DMS153 treated with DMSO at 0.1 percent for 48 hours (cell line): ENCODE data around the gene RBBP8NL.
A peak's percentile ranks its signal among the peaks of the same experiment; 100 is the strongest.

Experiments
- DNase-seq: peaks from one replicate; lab custom pipeline; 2025; ENCODE audit not compliant: unreplicated experiment; lab: John Stamatoyannopoulos, UW

The RBBP8NL gene

GRCh38 chr20:62408640-62409039 is 18.7 kb downstream of the RBBP8NL start:
- DNase-seq = no peak

DNA sequence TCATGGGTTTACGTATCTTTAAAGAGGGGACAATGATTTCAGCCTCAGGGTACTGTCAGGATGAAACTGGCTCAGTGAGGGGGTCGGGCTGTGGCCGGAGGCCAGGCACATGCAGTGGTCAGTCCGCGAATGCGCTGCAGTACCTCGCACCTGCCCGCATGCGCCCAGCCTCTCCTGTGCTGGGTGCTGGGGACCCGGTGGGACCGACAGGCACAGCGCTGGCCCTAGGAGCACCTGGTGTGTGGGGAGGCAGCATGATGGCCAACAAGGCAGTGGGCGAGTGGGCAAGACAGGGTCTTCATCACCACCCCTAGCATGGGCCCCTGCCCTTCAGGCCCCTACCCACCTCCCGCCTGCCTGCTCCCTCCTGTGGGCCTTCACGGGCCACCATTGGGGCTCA is 19.3 kb downstream of the RBBP8NL start:
- DNase-seq = no peak

DNA sequence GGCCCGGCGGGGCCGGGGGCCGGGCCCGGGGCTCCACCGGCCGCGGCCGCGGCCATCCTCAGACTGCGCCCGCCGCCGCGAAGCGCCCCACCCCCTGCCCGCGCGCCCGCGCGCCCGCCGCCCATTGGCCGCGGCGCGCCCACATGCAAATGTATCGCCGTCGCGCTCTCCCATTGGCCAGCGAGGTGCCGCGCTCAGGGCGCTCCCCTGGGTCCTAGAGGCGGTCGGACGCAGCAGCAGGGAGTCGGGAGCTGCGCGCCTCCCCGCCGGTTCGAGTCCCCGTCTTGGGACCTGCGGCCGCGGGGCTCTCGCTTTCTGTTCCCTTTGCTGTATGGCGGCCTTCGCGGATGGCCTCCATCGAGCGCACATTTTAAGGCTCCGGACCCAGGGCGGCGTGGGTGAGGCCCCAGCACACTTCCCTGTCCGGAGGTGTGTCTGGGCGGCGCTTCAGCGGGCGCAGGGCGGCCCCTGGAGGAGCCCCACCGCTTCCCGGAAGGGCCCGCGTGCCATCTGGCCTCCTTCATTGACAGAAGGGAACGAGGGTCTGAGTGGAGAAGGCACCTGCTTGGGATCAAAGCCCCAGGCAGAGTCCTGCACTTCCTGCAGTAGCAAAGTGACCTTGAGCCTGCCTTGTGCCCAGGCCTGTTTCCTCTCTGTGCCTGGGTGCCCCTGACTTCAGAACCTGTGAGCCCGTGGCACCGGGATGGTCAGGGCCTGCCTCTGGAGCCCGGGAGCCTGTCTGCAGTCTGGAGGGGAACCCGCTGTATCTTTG is 19.9 kb downstream of the RBBP8NL start, which contains the start of gene CABLES2:
Gene CABLES2, minus strand, starts transcription at position 65 of the 772 bp plus-strand sequence. Its CDS starts 9 bp downstream, at position 56.
- peak; percentile 85 for DNase-seq

DNA sequence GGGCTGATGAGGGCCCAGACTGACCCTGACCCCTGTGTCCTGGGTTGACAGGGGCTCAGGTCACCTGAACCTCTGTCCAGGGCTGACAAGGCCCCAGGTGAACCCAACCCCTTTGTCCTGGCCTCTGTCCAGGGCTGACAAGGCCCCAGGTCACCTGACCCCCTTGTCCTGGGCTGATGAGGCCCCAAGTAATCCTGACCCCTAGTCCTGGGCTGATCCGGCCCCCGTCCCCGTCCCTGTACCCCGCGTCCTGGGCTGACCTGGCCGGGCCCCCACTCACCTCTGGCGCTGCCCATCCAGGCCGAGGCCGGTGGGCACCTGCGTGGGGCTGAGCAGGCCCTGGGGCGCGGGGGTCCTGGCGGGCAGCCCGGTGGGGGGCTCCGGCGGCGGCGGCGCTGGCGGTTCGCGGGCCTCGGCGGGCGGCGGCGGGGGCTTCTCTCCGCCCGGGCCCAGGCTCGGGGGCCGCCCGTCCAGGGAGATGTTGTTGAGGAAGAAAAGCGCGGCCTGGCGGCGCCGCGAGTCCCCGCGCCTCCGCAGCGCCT is 20.6 kb downstream of the RBBP8NL start:
- no peak for DNase-seq

DNA sequence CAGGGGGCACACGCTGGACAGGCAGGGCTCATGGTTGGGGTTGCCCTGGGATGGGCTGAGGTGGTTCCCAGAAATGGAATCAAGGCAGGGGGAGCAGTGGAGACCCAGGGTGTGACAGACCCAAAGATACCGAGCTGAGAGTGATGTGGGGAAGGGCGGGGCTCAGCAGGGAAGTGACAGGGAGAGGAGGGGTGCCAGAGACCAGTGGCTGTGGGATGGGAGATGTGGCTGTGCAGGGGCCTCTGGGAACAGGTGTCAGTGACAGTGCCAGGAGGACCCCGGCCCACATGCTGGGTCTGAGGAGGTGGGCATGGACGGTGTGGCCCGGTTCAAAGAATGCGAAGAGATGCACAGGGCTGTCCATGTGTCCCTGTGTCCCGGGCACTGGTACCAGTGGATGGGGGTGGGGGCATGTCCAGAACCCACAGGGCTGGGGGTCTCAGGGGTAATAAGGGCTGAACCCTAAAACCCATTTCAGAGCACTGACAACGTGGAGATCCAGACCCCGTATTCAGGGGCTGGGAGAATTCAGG is 21.3 kb downstream of the RBBP8NL start:
- DNase-seq = no peak

DNA sequence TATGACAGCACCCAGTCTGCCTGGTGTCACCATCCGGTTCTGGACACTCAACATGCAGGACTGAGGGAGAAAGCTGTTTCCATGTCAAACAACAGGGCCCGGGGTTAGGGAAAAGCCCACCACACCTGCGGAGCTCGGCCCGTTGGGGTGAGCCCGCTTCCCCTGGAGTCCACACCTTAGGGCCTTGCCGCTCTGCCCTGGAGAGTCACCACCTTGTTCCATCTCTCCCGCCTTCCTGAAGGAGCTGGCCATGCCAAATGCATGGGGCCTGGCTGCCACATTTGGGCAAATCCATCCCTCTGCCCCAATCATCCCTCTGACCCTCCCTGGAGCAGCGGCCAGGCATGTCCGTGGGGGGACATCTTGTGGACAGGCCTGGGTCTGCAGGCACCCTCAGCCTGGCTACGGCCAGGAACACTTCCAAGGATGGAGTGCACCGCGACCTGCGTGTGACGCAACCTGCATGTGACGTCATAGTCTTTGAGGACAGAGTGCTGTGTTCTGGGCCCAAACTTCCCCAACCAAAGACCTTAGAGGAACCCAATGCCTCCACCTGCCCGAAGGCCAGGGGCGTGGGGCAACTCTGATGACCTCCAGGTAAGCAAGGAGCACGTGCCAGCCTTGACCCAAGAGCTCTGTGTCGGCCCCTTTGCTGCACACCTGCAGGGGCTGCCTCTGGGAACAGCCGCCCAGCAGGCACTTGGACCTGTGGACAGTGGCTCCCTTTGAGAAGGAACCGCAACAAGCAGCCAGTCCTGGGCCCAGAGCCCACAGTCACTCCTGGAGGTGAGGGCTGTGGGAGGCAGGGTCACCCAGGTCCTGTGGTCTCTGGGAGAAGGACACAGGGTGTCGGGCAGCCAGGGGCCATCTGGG is 22.0 kb downstream of the RBBP8NL start:
- no peak for DNase-seq

- DNase-seq = no peak
Measured at GRCh38 chr20:62404761-62405107, 22.6 kb downstream of the RBBP8NL start.

DNA sequence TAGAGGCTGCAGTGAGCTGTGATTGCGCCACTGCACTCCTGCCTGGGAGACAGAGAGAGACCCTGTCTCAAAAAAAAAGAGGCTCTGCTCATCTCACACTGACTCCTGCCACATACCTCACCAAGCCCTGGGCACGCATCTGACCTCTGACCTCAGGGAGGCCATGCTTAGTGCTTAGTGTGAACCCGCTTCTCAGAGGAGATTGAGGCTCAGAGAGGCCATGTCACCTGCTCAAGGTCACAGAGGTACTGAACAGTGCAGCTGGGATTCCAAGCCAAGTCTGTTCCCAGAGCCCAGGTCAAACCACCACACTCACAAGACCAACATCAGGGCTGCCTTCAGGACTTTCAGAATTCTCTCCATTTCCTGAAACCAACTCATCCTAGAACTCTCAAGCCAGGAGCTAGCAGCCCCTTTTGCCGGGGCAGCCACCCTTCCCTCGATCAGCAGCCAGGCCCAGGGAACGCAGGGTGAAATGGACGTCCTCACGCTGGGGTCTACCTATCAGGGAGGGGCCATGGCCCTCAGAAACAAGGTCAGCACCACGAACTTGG is 23.1 kb downstream of the RBBP8NL start:
- no peak for DNase-seq

- DNase-seq = no peak
Measured at GRCh38 chr20:62403331-62403730, 24.0 kb downstream of the RBBP8NL start.

DNA sequence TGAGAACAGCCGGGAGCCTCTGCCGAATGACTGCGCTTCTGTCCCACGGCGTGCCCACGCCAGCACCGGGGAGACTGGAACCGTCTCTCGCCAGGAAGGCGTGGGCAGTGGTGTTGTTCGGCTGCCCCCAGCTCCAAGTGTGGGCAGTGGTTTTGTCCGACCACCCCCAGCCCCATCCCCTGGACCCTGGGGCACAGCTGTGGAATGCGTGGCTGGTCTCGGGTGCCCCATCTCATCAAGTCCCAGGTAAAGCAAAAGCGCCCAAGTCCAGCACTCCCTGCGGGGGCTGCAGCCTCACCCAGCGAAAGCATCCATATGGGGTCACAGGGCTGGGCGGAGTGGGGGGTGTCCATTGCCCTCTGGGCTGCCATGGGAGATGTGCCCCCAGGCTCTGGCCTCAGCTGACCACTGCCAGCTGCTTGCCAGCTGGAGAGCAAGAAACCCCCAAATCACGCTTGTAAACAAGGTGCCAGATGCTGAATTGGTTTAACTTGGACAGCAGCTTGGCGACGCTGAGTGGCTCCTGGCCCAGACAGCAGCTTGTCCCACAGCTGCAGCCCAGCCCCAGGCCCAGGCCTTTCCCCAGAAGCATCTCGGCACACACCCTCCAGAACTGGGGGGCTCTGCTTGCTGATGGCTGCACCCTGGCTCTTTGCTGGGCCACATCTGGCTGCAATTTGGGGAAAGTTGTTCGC is 24.7 kb downstream of the RBBP8NL start:
- DNase-seq = no peak

- no peak for DNase-seq
Measured at GRCh38 chr20:62401331-62401779, 26.0 kb downstream of the RBBP8NL start.

DNA sequence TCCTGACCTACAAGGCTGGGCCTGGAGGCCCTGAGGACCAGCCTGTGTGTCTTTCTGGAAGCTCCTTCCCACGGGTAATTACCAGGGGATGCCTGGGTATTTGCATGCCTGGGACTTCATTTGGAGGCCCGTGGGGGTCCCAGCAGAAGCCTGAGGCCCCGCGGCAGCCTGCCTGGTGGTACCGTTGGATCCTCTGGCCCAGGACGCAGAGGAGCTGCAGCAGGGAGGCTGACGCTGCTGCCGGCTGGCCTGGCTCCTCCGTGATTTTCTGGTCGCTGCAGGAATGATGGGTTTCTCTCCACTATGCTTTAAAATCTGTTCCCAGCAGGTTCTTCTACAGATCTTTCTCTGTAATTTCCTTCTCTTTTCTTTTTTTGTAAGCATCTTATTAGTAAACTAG is 26.8 kb downstream of the RBBP8NL start:
- no peak for DNase-seq

DNA sequence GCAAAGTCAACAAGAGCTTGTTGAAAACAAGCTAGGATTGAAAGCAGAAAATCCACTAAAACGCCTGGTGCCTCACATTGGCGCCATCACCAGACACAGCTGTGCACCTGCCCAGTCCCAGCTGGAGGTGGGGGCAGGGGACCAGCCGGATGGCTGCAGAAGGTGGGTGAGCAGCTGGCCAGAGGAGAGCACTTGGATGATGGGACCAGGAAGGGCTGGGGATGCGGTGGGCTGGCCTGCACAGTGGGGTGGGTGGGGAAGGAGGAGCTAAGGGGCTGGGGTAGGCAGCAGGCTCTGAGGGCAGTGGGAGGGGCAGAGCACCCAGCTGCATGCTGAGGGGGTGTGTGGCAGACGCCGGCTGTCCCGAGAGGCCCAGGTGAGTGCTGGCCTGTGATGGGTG is 27.3 kb downstream of the RBBP8NL start:
- no peak for DNase-seq

- no peak for DNase-seq
Measured at GRCh38 chr20:62398120-62398821, 29.1 kb downstream of the RBBP8NL start.

DNA sequence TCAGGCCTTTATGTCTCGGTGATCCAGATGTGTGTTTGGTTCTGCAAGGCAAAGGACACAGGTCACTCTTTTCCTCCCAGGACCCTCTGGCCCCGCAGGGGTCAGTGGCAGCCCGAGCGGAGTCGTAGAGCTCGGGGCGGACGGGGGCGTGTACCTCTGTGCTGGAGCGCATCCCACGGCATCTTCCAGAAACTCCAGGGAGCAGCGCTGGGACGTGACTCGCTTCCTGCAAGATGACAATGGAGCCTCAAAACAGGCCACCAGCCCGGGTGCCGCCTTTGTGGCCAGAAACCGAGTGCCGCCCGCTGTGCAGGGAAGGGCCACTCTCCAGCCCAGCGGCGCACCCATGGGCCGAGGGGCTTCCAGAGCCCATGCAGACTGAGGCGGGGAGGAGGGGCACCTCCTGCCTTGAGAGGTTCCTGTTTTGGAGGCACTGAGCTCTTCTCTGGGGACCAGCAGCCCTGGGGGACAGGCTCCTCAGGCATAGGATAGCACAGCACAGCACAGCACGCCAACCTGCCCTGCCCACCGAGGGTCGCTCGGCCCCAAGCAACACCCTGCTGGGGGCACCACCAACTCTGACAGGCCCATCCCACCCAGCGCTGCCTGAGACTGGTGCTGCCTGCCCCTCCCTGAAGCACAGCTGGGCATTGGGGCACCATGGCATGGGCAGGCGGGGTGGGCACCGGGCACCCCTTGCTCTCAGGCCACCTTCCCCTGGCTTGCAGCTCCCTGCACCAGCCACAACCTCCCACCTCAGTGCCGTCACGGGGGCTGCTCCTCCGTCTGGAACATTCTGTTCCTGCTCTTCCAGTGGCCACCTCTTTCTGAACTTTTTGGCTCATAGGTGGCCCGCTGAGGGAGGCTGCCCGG is 30.7 kb downstream of the RBBP8NL start:
- DNase-seq = no peak

DNA sequence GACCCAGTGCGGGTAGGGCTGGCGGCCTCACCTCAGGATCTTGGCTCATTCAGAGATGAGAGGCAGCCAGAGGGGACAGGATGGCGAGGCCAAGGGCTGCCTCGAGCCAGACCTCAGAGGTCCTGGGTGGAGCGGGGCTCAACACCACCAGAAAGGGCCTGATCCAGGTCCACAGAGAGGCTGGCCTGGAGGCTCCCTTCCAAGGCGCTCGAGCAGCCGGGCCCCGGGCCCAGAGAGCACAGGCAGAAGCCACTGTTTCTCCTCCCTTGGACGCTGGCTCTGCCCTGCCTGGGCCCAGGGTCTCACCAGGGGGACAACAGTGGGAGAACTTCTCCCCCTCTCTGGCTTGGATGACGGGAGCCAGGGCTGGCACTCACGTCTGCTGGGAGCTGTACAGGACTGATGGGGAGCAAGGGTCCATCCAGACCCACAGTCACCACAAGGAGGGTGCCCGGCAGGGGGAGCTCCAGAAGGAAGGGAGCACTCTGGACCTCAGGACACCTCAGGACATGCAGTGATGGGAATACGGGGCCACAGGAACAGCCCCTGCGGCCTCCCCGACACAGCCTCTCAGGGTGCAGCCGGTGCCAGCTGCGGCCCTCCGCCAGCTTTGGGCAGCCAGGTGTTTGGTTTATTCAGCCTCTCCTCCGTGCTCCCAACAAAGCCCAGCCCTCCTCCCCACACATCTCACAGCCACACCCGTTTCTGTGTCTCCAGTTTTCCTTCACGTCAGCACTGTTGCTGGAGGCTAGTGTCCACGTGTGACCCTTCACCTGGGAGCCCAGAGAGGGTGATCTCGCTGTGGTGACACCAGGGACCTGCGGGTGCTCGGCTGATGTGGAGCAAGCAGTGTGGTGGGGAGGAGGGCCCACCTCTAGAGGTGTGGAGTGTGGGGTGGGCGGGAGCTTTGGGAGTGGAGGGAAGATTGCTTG is 31.8 kb downstream of the RBBP8NL start:
- no peak for DNase-seq

DNA sequence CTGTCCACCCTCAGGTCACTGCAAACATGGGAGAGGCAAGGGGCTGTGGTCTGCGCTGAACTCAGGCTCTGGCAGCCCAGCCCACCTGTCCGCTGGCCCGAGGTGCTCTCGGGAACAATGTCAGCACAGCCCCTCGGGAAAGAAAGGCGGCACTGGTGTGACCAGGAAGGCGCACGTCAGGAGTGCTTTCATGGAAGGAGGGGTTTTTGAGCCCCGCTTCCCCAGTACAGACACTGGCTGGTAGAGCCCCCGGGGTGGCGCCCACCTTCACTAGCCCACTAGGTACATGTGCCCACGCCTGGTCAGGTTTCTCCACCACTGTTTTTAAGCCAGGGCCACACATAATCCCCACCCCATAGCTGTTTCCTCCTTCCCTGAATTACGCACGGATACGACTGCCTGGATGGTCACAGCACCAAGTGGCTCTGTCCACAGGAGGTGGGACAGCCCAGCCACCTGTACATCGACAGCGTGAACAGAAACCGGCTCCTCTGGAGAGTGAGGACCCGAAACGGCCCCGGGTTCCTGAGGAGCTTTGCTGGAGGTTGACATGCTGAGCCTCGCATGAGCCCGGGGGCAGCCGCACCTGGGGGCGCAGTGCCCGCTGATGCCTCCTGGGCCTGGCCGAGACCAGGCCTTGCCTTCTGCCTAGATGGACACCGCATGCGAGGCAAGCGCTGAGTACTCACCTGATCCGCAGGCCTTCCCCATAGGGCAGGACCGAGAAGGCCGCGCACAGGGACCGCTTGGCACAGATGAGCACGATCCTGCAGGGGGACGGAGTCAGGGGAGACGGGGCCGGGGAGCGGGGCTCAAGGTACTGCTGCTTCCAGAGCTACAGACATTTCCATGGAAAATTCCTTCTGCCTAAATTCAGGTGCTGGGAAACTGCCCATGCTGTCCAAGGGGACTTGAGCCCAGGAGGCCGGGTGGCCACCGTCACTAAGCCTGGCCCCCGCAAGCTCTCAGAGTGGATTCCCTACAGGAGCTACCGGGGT is 32.8 kb downstream of the RBBP8NL start:
- no peak for DNase-seq
